Measurements from ENCODE around the gene HBB. TPM values are rescaled to one million over a fixed set of nuclear protein-coding genes. Genes with fewer than 3 reads are reported as not detected.

The HBB gene
- total RNA-seq: not detected in 2 replicates

GRCh38 chr11:5226732-5227310 lies at the start of gene HBB:
TSS of gene HBB (minus strand) at chr11:5227071. CDS start at chr11:5227021, 50 bp downstream.
- Histone ChIP-seq H3K79me2 (ENCODE audit: insufficient read depth, low read length) (no peaks in the 10 kb centered on the region), H4K20me1 (ENCODE audit: insufficient read depth, low read length) (no peaks in the 10 kb centered on the region), H3K27ac (ENCODE audit: low read depth, low read length) (no peak within 1 kb of the TSS), H2AFZ (ENCODE audit: low read length) (no peak within 1 kb of the TSS), H3K9me3 (ENCODE audit: low read depth, low read length) (no peaks in the 10 kb centered on the region), H3K4me2 (ENCODE audit: insufficient read depth, low read length) (no peak within 1 kb of the TSS), H3K27me3 (ENCODE audit: insufficient read depth, low read length) (peaks cover 7% of the 10 kb centered on the region), H3K36me3 (ENCODE audit: insufficient read depth, low read length) (no peaks in the 10 kb centered on the region), H3K4me1 (ENCODE audit: insufficient read depth, low read length) (no peaks in the 10 kb centered on the region), H3K4me3 (ENCODE audit: insufficient read depth, low read length) (no peak within 1 kb of the TSS)
- peak; percentile 6 for DNase-seq (ENCODE audit: insufficient read length, low spot score, missing footprints)
- no peak for TF ChIP-seq CTCF (IDR thresholded peaks at IDR 0.05; ENCODE audit: extremely low read depth, low read depth, low read length)

- Histone ChIP-seq H3K79me2 (ENCODE audit: insufficient read depth, low read length) (no peaks in the 10 kb centered on the region), H3K27me3 (ENCODE audit: insufficient read depth, low read length) (no peaks in the 10 kb centered on the region), H3K4me3 (ENCODE audit: insufficient read depth, low read length) (no peak overlapping the region), H4K20me1 (ENCODE audit: insufficient read depth, low read length) (no peaks in the 10 kb centered on the region), H3K27ac (ENCODE audit: low read depth, low read length) (no peak overlapping the region), H2AFZ (ENCODE audit: low read length) (no peak overlapping the region), H3K4me2 (ENCODE audit: insufficient read depth, low read length) (no peak overlapping the region), H3K36me3 (ENCODE audit: insufficient read depth, low read length) (no peaks in the 10 kb centered on the region), H3K9me3 (ENCODE audit: low read depth, low read length) (no peaks in the 10 kb centered on the region), H3K4me1 (ENCODE audit: insufficient read depth, low read length) (no peaks in the 10 kb centered on the region)
- DNase-seq (ENCODE audit: insufficient read length, low spot score, missing footprints): no peak
- no peak for TF ChIP-seq CTCF (IDR thresholded peaks at IDR 0.05; ENCODE audit: extremely low read depth, low read depth, low read length)
Observed at GRCh38 chr11:5275369-5276110, 48.7 kb upstream of the HBB start.

DNA sequence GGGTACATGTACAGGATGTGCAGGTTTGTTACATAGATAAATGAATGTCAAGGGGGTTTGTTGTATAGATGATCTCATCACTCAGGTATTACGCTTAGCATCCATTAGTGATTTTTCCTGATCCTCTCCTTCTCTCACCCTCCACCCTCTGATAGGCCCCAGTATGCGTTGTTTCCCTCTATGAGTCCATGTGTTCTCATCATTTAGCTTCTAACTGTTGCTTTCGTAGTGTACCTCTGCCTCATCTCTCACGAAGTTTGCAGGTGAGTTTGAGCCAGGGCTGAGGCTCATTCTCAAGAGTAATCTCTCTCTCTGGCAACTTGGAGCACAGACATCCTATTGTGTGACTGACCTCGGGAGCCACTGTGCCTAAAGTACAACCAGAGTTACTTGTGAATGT lies 47.5 kb upstream of the HBB start:
- Histone ChIP-seq H3K9me3 (ENCODE audit: low read depth, low read length) (no peaks in the 10 kb centered on the region), H3K4me3 (ENCODE audit: insufficient read depth, low read length) (no peak overlapping the region), H3K27ac (ENCODE audit: low read depth, low read length) (no peak overlapping the region), H3K4me2 (ENCODE audit: insufficient read depth, low read length) (no peak overlapping the region), H3K36me3 (ENCODE audit: insufficient read depth, low read length) (no peaks in the 10 kb centered on the region), H3K79me2 (ENCODE audit: insufficient read depth, low read length) (no peaks in the 10 kb centered on the region), H2AFZ (ENCODE audit: low read length) (no peak overlapping the region), H3K27me3 (ENCODE audit: insufficient read depth, low read length) (no peaks in the 10 kb centered on the region), H4K20me1 (ENCODE audit: insufficient read depth, low read length) (no peaks in the 10 kb centered on the region), H3K4me1 (ENCODE audit: insufficient read depth, low read length) (no peaks in the 10 kb centered on the region)
- no peak for DNase-seq (ENCODE audit: insufficient read length, low spot score, missing footprints)
- no peak for TF ChIP-seq CTCF (IDR thresholded peaks at IDR 0.05; ENCODE audit: extremely low read depth, low read depth, low read length)

DNA sequence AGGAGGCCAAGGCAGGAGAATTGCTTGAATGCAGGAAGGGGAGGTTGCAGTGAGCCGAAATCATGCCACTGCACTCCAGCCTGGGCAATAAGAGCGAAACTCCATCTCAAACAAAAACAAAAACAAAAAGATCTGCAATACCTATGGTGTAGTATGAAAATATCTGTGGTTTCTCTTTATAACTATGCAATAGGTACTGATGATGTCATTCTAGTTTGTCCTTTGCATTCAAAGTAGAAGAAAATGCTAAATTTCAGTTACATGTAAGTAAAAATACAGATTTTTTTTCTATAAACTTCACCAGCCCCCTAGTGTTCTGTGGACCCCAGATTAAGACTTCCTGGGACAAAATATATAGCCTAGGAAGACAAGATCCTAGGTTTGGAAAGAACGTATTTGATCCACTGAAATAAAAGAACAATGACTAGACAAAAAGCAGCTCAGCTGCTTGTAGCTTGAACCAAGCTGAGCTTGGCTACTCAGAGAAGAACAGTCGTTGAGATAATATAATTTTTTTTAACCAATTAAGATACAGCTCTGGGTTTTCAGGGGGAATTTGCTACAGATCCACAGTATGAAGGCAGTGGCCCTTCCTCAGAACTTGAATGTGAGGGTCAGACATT lies 45.6 kb upstream of the HBB start:
- Histone ChIP-seq H3K9me3 (ENCODE audit: low read depth, low read length) (no peaks in the 10 kb centered on the region), H3K36me3 (ENCODE audit: insufficient read depth, low read length) (no peaks in the 10 kb centered on the region), H3K27me3 (ENCODE audit: insufficient read depth, low read length) (no peaks in the 10 kb centered on the region), H3K79me2 (ENCODE audit: insufficient read depth, low read length) (no peaks in the 10 kb centered on the region), H3K4me1 (ENCODE audit: insufficient read depth, low read length) (no peaks in the 10 kb centered on the region), H3K4me2 (ENCODE audit: insufficient read depth, low read length) (no peak overlapping the region), H2AFZ (ENCODE audit: low read length) (no peak overlapping the region), H4K20me1 (ENCODE audit: insufficient read depth, low read length) (no peaks in the 10 kb centered on the region), H3K27ac (ENCODE audit: low read depth, low read length) (no peak overlapping the region), H3K4me3 (ENCODE audit: insufficient read depth, low read length) (no peak overlapping the region)
- TF ChIP-seq CTCF (IDR thresholded peaks at IDR 0.05; ENCODE audit: extremely low read depth, low read depth, low read length): no peak
- DNase-seq (ENCODE audit: insufficient read length, low spot score, missing footprints): no peak
